Breast epithelium (tissue), 4 donors: ENCODE measurements around the gene PAK2. TPM values are rescaled to one million over a fixed set of nuclear protein-coding genes. Genes with fewer than 3 reads are reported as not detected.

ENCODE experiments used
- DNase-seq, 2 donors: peaks; one replicate each; pipeline ENCODE4 v3.0.0-alpha.2; 2019; ENCODE audit warnings: low spot score in 2 of 2
- H3K27ac ChIP-seq, 2 donors: fragments of 200-600 bp; sonication (generic) in 1 of 2; one replicate each; pipeline ENCODE4 v1.5.1; 2016 to 2019; ENCODE audit warnings: mild to moderate bottlenecking in 1 of 2
- H3K27me3 ChIP-seq, 2 donors: fragments of 200-600 bp; sonication (generic) in 1 of 2; one replicate each; pipeline versions ENCODE4 v1.5.1 to v1.6.0; 2017 to 2019; ENCODE audit warnings: control low read depth in 1 of 2, mild to moderate bottlenecking in 1 of 2
- H3K36me3 ChIP-seq: fragments of 200-600 bp; one replicate; pipeline ENCODE4 v1.5.1; 2019
- H3K4me1 ChIP-seq, 2 donors: fragments of 200-600 bp; sonication (generic); one replicate each; pipeline ENCODE4 v1.5.1; 2016 to 2019; ENCODE audit warnings: control low read depth in 1 of 2
- H3K4me3 ChIP-seq, 3 donors: fragments of 200-600 bp; sonication (generic); 1 replicate in 2 of 3; 2 replicates in 1 of 3; pipeline ENCODE4 v1.5.1; 2016 to 2019; ENCODE audit warnings: mild to moderate bottlenecking in 3 of 3, moderate library complexity in 2 of 3
- H3K9me3 ChIP-seq, 2 donors: fragments of 200-600 bp; sonication (generic) in 1 of 2; one replicate each; pipeline ENCODE4 v1.5.1; 2016 to 2019; ENCODE audit warnings: control low read depth in 1 of 2
- CTCF ChIP-seq, 3 donors: fragments of 450-650 bp; IDR thresholded peaks; one replicate each; pipeline ENCODE4 v1.5.1; 2016 to 2017; ENCODE audit warnings: antibody characterized with exemption in 3 of 3, mild to moderate bottlenecking in 3 of 3, moderate library complexity in 3 of 3
- POLR2A ChIP-seq: fragments of 450-650 bp; IDR thresholded peaks from one replicate; pipeline ENCODE4 v1.6.1; 2016; ENCODE audit warnings: antibody characterized with exemption, mild to moderate bottlenecking, moderate library complexity
- POLR2AphosphoS5 ChIP-seq, 3 donors: sonication (generic); formaldehyde crosslinking; IDR thresholded peaks; one replicate each; pipeline ENCODE4 v1.6.1; 2017; ENCODE audit warnings: antibody characterized with exemption in 3 of 3
- intact Hi-C: fragments of 100-400 bp; cut with DNase I; formaldehyde crosslinking; loops from one replicate; pipeline ENCODE4 v1.15.1; 2023; ENCODE audit warnings: low total_unique reads
- total RNA-seq, 3 donors: library from RNA; depleted of rRNA; stranded (reverse); fragments of >200 nt; gene quantifications; one replicate each; pipeline ENCODE4 v1.1.0, GENCODE V29; 2016

The PAK2 gene
- total RNA-seq, 3 donors from 2014 or later: 42.3 to 71.2 (median 50.5) TPM

GRCh38 chr3:196749125-196749524, 9.5 kb downstream of the PAK2 start:
- no peaks in the 10 kb centered on the region for H3K36me3 ChIP-seq
- no peak overlapping the region for H3K4me3 ChIP-seq
- H3K4me1 ChIP-seq: no peaks in the 10 kb centered on the region
- no peaks in the 10 kb centered on the region for H3K9me3 ChIP-seq
- no peaks in the 10 kb centered on the region for H3K27me3 ChIP-seq
- DNase-seq: no peak
- intact Hi-C loops: no loop called here
- no peak for TF ChIP-seq POLR2A
- no peak for TF ChIP-seq POLR2AphosphoS5 (IDR thresholded peaks at IDR 0.05)
- TF ChIP-seq CTCF (IDR thresholded peaks at IDR 0.05): no peak
- no peak overlapping the region for H3K27ac ChIP-seq

- no peak for DNase-seq
- H3K27ac ChIP-seq: no peak overlapping the region
- H3K36me3 ChIP-seq: no peaks in the 10 kb centered on the region
- no peak for TF ChIP-seq POLR2A
- no peak for TF ChIP-seq POLR2AphosphoS5 (IDR thresholded peaks at IDR 0.05)
- no peak for TF ChIP-seq CTCF (IDR thresholded peaks at IDR 0.05)
- H3K27me3 ChIP-seq: no peaks in the 10 kb centered on the region
- no peak overlapping the region for H3K4me3 ChIP-seq
- H3K4me1 ChIP-seq: no peaks in the 10 kb centered on the region
- H3K9me3 ChIP-seq: peaks cover 6 to 8% of the 10 kb centered on the region in 2 donors
- intact Hi-C loops: no loop called here
Observed at GRCh38 chr3:196753201-196753600, 13.5 kb downstream of the PAK2 start.

DNA sequence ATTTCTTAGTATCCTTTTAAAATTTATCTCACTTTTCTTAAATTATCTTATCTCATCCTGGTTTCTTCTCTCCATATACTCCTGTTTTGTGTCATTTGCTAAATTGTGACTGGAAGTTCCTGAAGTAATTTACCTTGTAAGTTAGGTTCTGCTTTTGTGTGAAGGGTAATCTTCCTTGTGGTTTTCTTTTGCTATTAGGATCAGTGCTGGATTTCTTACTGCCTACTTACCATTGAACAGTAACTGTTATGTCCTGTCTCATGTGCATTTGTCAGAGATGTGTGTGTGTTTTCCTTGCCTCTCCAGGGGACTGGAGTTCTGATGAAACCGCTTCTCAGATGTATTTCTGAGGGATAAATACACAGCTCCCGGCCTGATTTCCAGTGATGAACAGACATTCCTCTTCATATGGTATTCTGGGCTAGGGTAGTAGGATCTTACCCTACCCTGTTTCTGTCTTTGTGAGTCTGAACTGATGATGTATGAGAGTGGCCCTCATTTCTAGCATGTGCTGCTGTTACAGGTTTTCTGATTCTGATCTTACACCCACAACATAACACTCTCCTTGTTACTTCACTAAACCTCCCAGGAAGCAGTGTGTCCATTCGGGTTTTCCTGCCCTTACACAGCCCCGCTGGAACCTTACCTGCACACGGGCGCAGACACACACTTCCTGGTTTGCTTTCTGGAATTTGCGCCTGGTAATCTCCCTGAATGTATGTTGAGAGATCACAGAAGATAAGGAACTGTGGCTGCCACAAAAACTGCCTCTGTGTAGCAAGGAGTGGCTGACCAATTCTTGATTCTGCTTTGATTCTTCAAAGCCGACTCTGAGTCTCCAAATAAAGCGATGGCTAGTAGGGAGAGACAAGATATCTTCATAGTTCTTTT, 14.7 kb downstream of the PAK2 start:
- TF ChIP-seq POLR2AphosphoS5 (IDR thresholded peaks at IDR 0.05) (no peak), CTCF (IDR thresholded peaks at IDR 0.05) (no peak), POLR2A (no peak)
- no peaks in the 10 kb centered on the region for H3K27me3 ChIP-seq
- peak overlapping the region in 1 of 3 donors; percentile 20 for H3K4me3 ChIP-seq
- H3K4me1 ChIP-seq: no peaks in the 10 kb centered on the region
- DNase-seq: no peak
- H3K9me3 ChIP-seq: peaks cover 6 to 8% of the 10 kb centered on the region in 2 donors
- H3K27ac ChIP-seq: peak overlapping the region; percentile 19 to 23
- H3K36me3 ChIP-seq: no peaks in the 10 kb centered on the region
- intact Hi-C loops: no loop called here

DNA sequence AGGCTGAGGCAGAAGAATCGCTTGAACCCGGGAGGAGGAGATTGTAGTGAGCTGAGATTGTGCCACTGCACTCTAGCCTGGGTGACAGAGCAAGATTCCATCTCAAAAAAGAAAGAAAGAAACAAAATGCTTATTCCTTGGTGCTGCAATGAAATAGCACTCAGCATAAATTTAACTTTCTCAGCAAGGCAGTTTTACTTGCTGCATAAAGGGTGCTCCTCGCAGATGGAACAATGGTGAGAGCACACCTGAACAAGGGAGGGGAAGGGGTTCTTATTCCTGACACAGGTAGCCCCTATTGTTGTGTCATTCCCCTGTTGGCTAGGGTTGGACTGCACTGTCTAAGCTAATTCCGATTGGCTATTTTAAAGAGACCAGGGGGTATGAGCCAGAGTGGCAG, 17.1 kb downstream of the PAK2 start:
- no peak overlapping the region for H3K27ac ChIP-seq
- no peaks in the 10 kb centered on the region for H3K4me1 ChIP-seq
- no peaks in the 10 kb centered on the region for H3K27me3 ChIP-seq
- intact Hi-C loops: no loop called here
- DNase-seq: no peak
- H3K36me3 ChIP-seq: no peaks in the 10 kb centered on the region
- H3K4me3 ChIP-seq: no peak overlapping the region
- H3K9me3 ChIP-seq: peaks cover 6 to 8% of the 10 kb centered on the region in 2 donors
- TF ChIP-seq POLR2AphosphoS5 (IDR thresholded peaks at IDR 0.05) (no peak), CTCF (IDR thresholded peaks at IDR 0.05) (no peak), POLR2A (no peak)
